ENCODE measurements around the gene FLT3LG. TPM values are rescaled to one million over a fixed set of nuclear protein-coding genes. Genes with fewer than 3 reads are reported as not detected.
"Not testable (repeated sequence)": the region's sequence is repeated elsewhere in the genome, so short reads cannot be mapped to it uniquely, and the experiment has no call there.

The FLT3LG gene
- total RNA-seq, 1 experiment from 2014 or later = 12.7 TPM

GRCh38 chr19:49440439-49441209 lies 33.4 kb upstream of the FLT3LG start:
- DNase-seq (ENCODE audit: low read depth) = no peak

GRCh38 chr19:49441210-49441959 lies 32.6 kb upstream of the FLT3LG start, which contains the start of gene SLC17A7:
TSS of gene SLC17A7 (minus strand) at chr19:49441527. CDS start at chr19:49441379, 148 bp downstream.
- peak; percentile 64 for DNase-seq (ENCODE audit: low read depth)

GRCh38 chr19:49441960-49442350 lies 32.1 kb upstream of the FLT3LG start:
- DNase-seq (ENCODE audit: low read depth) = no peak

- peak; percentile 64 for DNase-seq (ENCODE audit: low read depth)
These were observed 31.7 kb upstream of the FLT3LG start for GRCh38 chr19:49442354-49442753.

GRCh38 chr19:49442771-49443365 lies 31.1 kb upstream of the FLT3LG start:
- DNase-seq (ENCODE audit: low read depth) = peak; percentile 93

- DNase-seq (ENCODE audit: low read depth) = peak; percentile 95
These were observed 30.5 kb upstream of the FLT3LG start for GRCh38 chr19:49443366-49444099.

GRCh38 chr19:49444100-49444700 lies 29.8 kb upstream of the FLT3LG start:
- not testable (repeated sequence) for DNase-seq (ENCODE audit: low read depth)

- DNase-seq (ENCODE audit: low read depth) = no peak
These were observed 28.0 kb upstream of the FLT3LG start for GRCh38 chr19:49445997-49446396.

- peak; percentile 45 for DNase-seq (ENCODE audit: low read depth)
These were observed 26.3 kb upstream of the FLT3LG start for GRCh38 chr19:49447485-49448431.

- DNase-seq (ENCODE audit: low read depth) = no peak
These were observed 25.6 kb upstream of the FLT3LG start for GRCh38 chr19:49448432-49448786.

- no peak for DNase-seq (ENCODE audit: low read depth)
These were observed 23.6 kb upstream of the FLT3LG start for GRCh38 chr19:49450405-49450804.

GRCh38 chr19:49451430-49452181 lies 22.4 kb upstream of the FLT3LG start, which contains the start of gene PIH1D1:
TSS of gene PIH1D1 (minus strand) at chr19:49451814. CDS start at chr19:49451574, 240 bp downstream.
- DNase-seq (ENCODE audit: low read depth) = peak; percentile 100

GRCh38 chr19:49453013-49453756 lies 20.8 kb upstream of the FLT3LG start, which contains the start of gene ALDH16A1:
TSS of gene ALDH16A1 (plus strand) at chr19:49453225. CDS start at chr19:49453332, 107 bp downstream.
- peak; percentile 98 for DNase-seq (ENCODE audit: low read depth)

GRCh38 chr19:49453757-49454240 lies 20.2 kb upstream of the FLT3LG start:
- DNase-seq (ENCODE audit: low read depth) = no peak

GRCh38 chr19:49455773-49456172 lies 18.2 kb upstream of the FLT3LG start:
- DNase-seq (ENCODE audit: low read depth) = no peak

- no peak for DNase-seq (ENCODE audit: low read depth)
These were observed 17.7 kb upstream of the FLT3LG start for GRCh38 chr19:49456326-49456725.

GRCh38 chr19:49458567-49458903 lies 15.5 kb upstream of the FLT3LG start:
- no peak for DNase-seq (ENCODE audit: low read depth)

GRCh38 chr19:49459388-49459787 lies 14.6 kb upstream of the FLT3LG start:
- DNase-seq (ENCODE audit: low read depth) = no peak

GRCh38 chr19:49461130-49461529 lies 12.9 kb upstream of the FLT3LG start:
- DNase-seq (ENCODE audit: low read depth) = not testable (repeated sequence)

Measured in RPMI7951 (cell line).